ENCODE results near the gene CYP4F8.

GRCh38 chr19:15587663-15588062, 27.4 kb upstream of the CYP4F8 start:
- TF ChIP-seq CBX5 (IDR thresholded peaks at IDR 0.05; ENCODE audit: low read depth, low read length), result no peak
- no peak for TF ChIP-seq NRF1 (IDR thresholded peaks at IDR 0.05; ENCODE audit: low read depth, low read length)
- TF ChIP-seq CTCF (IDR thresholded peaks at IDR 0.05; ENCODE audit: control extremely low read depth in 1 of 3, insufficient read depth in 1 of 3, low read depth in 1 of 3, low read length in 3 of 3), result no peak
- no peak for TF ChIP-seq POLR2A (IDR thresholded peaks at IDR 0.05; ENCODE audit: control extremely low read depth in 1 of 2, low read depth in 2 of 2, low read length in 2 of 2)
- TF ChIP-seq RBBP5 (IDR thresholded peaks at IDR 0.05; ENCODE audit: borderline replicate concordance, low read depth, low read length), result no peak
- no peak for TF ChIP-seq BCL11A (IDR thresholded peaks at IDR 0.05; ENCODE audit: low read depth in 2 of 2, low read length in 2 of 2)
- no peak for TF ChIP-seq EZH2 (IDR thresholded peaks at IDR 0.05; ENCODE audit: low read depth, low read length, severe bottlenecking)
- TF ChIP-seq ATF2 (IDR thresholded peaks at IDR 0.05; ENCODE audit: low read length), result no peak
- TF ChIP-seq POLR2AphosphoS5 (IDR thresholded peaks at IDR 0.05; ENCODE audit: low read depth, low read length), result no peak
- no peak for TF ChIP-seq SIX5 (IDR thresholded peaks at IDR 0.05; ENCODE audit: low read depth, low read length)
- TF ChIP-seq BRCA1 (IDR thresholded peaks at IDR 0.05; ENCODE audit: low read depth, low read length), result no peak
